ENCODE data around the gene PAQR9. TPM values are rescaled to one million over a fixed set of nuclear protein-coding genes. Genes with fewer than 3 reads are reported as not detected.
A peak's percentile ranks its signal among the peaks of the same experiment; 100 is the strongest.
"Not testable (repeated sequence)": the region's sequence is repeated elsewhere in the genome, so short reads cannot be mapped to it uniquely, and the experiment has no call there.

PAQR9 gene, protein sequence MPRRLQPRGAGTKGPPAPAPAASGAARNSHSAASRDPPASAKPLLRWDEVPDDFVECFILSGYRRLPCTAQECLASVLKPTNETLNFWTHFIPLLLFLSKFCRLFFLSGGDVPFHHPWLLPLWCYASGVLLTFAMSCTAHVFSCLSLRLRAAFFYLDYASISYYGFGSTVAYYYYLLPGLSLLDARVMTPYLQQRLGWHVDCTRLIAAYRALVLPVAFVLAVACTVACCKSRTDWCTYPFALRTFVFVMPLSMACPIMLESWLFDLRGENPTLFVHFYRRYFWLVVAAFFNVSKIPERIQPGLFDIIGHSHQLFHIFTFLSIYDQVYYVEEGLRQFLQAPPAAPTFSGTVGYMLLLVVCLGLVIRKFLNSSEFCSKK
- total RNA-seq (2014; rRNA removed; shearing (Covaris generic); ENCODE audit: low replicate concordance): 0.03 TPM in 1 of 2 replicates, not detected in the other

GRCh38 chr3:142963516-142964448, at the start of gene PAQR9:
Gene PAQR9 (minus strand): TSS chr3:142963674. CDS start chr3:142963336, 338 bp downstream.
- peak; percentile 56 for DNase-seq (ENCODE audit: low read depth)
- in situ Hi-C loops (cut with HindIII; ENCODE audit: low pct_unique_long_range_greater_than_20kb, low sequenced_read_pairs): no loop called here

GRCh38 chr3:143011705-143012104, 48.2 kb upstream of the PAQR9 start:
- DNase-seq (ENCODE audit: low read depth): no peak
- in situ Hi-C loops (cut with HindIII; ENCODE audit: low pct_unique_long_range_greater_than_20kb, low sequenced_read_pairs): loop anchor here (25.0 kb wide), 1 partner anchor 174 kb away; no protein-coding TSS in a partner anchor

DNA sequence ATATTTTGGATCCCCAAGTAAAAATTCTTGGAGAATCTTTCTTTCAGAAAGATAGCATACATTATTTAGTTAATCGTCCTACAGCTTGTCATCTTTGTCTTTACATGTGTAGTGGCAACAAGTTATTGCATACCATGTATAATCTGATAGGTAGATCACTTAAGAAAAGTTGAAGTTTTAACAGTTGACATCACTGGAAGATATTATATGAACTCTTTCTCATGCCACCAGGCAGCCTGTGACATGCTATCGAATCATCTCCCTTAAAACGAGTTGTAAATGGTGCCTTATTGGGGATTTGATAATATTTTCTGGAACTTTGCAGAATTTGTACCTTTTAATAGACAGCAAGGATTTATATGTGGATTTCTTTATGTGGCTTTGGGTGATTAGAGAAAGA, 46.5 kb upstream of the PAQR9 start:
- no peak for DNase-seq (ENCODE audit: low read depth)
- in situ Hi-C loops (cut with HindIII; ENCODE audit: low pct_unique_long_range_greater_than_20kb, low sequenced_read_pairs): loop anchor here (25.0 kb wide), 1 partner anchor 173 kb away; no protein-coding TSS in a partner anchor

- in situ Hi-C loops (cut with HindIII; ENCODE audit: low pct_unique_long_range_greater_than_20kb, low sequenced_read_pairs): loop anchor here (25.0 kb wide), 1 partner anchor 168 kb away; no protein-coding TSS in a partner anchor
Measured at GRCh38 chr3:143004823-143005222, 41.3 kb upstream of the PAQR9 start.

GRCh38 chr3:143002727-143003126, 39.3 kb upstream of the PAQR9 start:
- in situ Hi-C loops (cut with HindIII; ENCODE audit: low pct_unique_long_range_greater_than_20kb, low sequenced_read_pairs): loop anchor here (25.0 kb wide), 1 partner anchor 165 kb away; no protein-coding TSS in a partner anchor
- DNase-seq (ENCODE audit: low read depth): no peak

More at GRCh38 chr3:143004823-143005222, 41.3 kb upstream of the PAQR9 start:
- DNase-seq (ENCODE audit: low read depth): no peak

- peak; percentile 55 for DNase-seq (ENCODE audit: low read depth)
Measured at GRCh38 chr3:143002083-143002712, 38.7 kb upstream of the PAQR9 start.

DNA sequence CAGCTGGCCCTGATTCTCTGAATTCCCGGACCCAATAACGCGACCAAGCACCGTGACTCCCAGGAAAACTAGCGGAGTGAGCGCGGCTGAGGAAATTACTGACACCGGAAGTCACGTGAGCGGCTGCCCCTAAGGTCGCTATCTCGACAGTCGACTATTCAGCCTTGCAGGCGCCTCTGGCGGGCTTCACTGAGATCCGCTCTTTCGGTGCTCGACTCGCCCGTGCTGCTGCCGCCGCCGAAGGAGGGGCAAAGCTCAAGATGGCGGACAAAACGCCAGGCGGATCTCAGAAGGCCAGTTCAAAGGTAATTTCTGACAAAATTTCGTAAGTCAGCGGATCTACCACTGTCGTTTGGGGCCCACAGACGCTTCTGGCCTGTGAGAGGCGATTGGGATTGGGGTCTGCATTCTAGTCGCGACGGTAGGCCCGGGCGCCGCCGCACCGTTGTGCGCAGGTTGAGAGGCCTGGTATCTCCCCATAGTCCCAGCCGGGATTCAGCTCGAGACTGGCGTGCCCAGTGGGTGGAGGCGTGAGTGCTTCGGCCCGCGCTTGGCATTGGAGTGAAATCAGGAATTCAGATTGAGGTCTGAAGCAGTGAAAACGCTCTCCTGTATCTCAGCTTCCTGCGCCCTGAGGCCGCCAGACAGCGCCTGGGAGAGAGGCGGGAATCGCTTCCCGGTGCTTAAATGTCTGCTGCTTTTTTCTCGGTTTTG, 38.1 kb upstream of the PAQR9 start, which contains the start of gene U2SURP:
U2SURP (plus strand) TSS at position 202 of the 714 bp plus-strand sequence; CDS start at position 261, 59 bp downstream.
- DNase-seq (ENCODE audit: low read depth): peak; percentile 96
- in situ Hi-C loops (cut with HindIII; ENCODE audit: low pct_unique_long_range_greater_than_20kb, low sequenced_read_pairs): loop anchor here (25.0 kb wide), 1 partner anchor 164 kb away; no protein-coding TSS in a partner anchor

More at GRCh38 chr3:143002083-143002712, 38.7 kb upstream of the PAQR9 start:
- in situ Hi-C loops (cut with HindIII; ENCODE audit: low pct_unique_long_range_greater_than_20kb, low sequenced_read_pairs): loop anchor here (25.0 kb wide), 1 partner anchor 165 kb away; no protein-coding TSS in a partner anchor

- no peak for DNase-seq (ENCODE audit: low read depth)
- in situ Hi-C loops (cut with HindIII; ENCODE audit: low pct_unique_long_range_greater_than_20kb, low sequenced_read_pairs): loop anchor here (25.0 kb wide), 1 partner anchor 164 kb away; no protein-coding TSS in a partner anchor
Measured at GRCh38 chr3:143001034-143001368, 37.5 kb upstream of the PAQR9 start.

DNA sequence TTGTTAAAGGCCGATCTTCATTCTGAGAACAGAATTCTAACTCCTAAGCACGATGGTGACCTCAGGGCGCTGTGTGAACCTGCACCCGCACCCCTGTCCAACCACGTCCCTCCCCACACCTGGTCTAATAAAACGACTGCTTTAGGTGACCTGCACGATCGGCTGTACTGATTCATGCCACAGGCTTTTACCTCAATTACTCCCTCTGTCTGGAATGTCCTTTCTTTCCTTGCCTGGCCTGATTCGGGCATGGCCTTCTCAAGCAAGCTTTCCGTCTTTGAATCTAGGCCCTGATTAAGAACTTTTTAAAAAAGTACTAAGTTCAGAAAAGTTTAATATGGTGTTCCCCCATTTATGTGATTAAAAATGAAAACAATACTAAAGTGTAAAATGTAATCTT, 37.1 kb upstream of the PAQR9 start:
- DNase-seq (ENCODE audit: low read depth): peak; percentile 43
- in situ Hi-C loops (cut with HindIII; ENCODE audit: low pct_unique_long_range_greater_than_20kb, low sequenced_read_pairs): loop anchor here (25.0 kb wide), 1 partner anchor 163 kb away; no protein-coding TSS in a partner anchor

GRCh38 chr3:142999881-143000280, 36.4 kb upstream of the PAQR9 start:
- in situ Hi-C loops (cut with HindIII; ENCODE audit: low pct_unique_long_range_greater_than_20kb, low sequenced_read_pairs): loop anchor here (25.0 kb wide), 1 partner anchor 163 kb away; no protein-coding TSS in a partner anchor
- no peak for DNase-seq (ENCODE audit: low read depth)

DNA sequence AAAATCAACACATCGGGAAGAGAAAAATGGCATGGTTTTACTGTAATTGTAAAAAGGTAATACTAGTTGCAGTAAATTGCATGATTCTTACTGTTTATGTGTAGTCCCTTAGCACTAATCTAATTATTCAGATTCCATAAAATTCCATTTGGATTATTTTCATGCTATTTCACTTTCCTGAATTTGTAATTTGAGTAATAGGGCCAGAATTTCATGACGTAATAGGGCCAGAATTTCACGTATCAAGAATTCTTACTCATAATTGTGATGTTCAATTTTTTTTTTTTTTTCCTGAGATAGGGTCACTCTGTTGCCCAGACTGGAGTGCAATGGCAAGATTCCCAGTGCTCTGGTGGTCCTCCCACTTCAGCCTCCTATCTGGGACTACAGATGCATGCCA, 35.0 kb upstream of the PAQR9 start:
- in situ Hi-C loops (cut with HindIII; ENCODE audit: low pct_unique_long_range_greater_than_20kb, low sequenced_read_pairs): no loop called here
- DNase-seq (ENCODE audit: low read depth): no peak

- DNase-seq (ENCODE audit: low read depth): peak; percentile 60
- in situ Hi-C loops (cut with HindIII; ENCODE audit: low pct_unique_long_range_greater_than_20kb, low sequenced_read_pairs): no loop called here
Measured at GRCh38 chr3:142997330-142997729, 33.9 kb upstream of the PAQR9 start.

- in situ Hi-C loops (cut with HindIII; ENCODE audit: low pct_unique_long_range_greater_than_20kb, low sequenced_read_pairs): no loop called here
Measured at GRCh38 chr3:142993958-142994442, 30.5 kb upstream of the PAQR9 start.

GRCh38 chr3:142992323-142992722, 28.8 kb upstream of the PAQR9 start:
- in situ Hi-C loops (cut with HindIII; ENCODE audit: low pct_unique_long_range_greater_than_20kb, low sequenced_read_pairs): no loop called here
- no peak for DNase-seq (ENCODE audit: low read depth)

More at GRCh38 chr3:142993958-142994442, 30.5 kb upstream of the PAQR9 start:
- DNase-seq (ENCODE audit: low read depth): peak; percentile 51

DNA sequence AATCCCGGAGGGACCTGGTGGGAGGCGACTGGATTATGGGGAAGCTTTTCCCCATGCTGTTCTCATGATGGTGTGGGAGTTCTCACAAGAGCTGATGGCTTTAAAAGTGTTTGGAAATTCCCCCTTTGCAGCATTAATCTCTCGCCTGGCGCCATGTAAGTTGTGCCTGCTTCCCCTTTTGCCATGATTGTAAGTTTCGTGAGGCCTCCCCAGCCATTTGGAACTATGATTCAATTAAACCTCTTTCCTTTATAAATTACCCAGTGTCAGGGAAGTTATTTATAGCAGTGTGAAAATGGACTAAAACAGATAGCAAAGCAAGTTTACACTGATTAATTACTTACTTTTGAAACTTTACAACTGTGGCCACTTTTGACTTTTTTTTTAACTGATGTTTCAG, 27.2 kb upstream of the PAQR9 start:
- in situ Hi-C loops (cut with HindIII; ENCODE audit: low pct_unique_long_range_greater_than_20kb, low sequenced_read_pairs): no loop called here
- DNase-seq (ENCODE audit: low read depth): no peak

GRCh38 chr3:142988826-142989225, 25.4 kb upstream of the PAQR9 start:
- DNase-seq (ENCODE audit: low read depth); in situ Hi-C loops (cut with HindIII; ENCODE audit: low pct_unique_long_range_greater_than_20kb, low sequenced_read_pairs): not testable (repeated sequence)

DNA sequence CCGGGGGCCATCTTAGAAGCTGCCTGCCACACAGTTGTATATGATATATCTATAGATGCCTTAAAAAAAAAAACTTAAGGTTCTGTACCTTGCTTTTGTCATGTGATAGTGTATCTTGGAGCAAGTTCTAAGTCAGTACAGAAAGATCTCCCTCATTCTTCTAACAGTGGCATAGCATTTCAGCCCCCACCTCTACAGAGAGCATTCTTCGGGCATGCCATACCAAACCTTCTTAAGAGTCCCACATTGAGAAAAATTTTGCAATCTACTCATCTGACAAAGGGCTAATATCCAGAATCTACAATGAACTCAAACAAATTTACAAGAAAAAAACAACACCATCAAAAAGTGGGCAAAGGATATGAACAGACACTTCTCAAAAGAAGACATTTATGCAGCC, 24.7 kb upstream of the PAQR9 start:
- DNase-seq (ENCODE audit: low read depth); in situ Hi-C loops (cut with HindIII; ENCODE audit: low pct_unique_long_range_greater_than_20kb, low sequenced_read_pairs): not testable (repeated sequence)
